Measurements from ENCODE around the gene AGTRAP.

The AGTRAP gene

GRCh38 chr1:11764519-11764918 lies 28.6 kb downstream of the AGTRAP start:
- no peak for DNase-seq

- no peak for DNase-seq
Measured at GRCh38 chr1:11765661-11766428, 29.9 kb downstream of the AGTRAP start.

- DNase-seq = no peak
Measured at GRCh38 chr1:11766429-11766776, 30.5 kb downstream of the AGTRAP start.

GRCh38 chr1:11767922-11768704 lies 32.2 kb downstream of the AGTRAP start:
- no peak for DNase-seq

- no peak for DNase-seq
Measured at GRCh38 chr1:11768821-11769220, 32.9 kb downstream of the AGTRAP start.

GRCh38 chr1:11769274-11769673 lies 33.3 kb downstream of the AGTRAP start:
- no peak for DNase-seq

- no peak for DNase-seq
Measured at GRCh38 chr1:11770011-11770410, 34.1 kb downstream of the AGTRAP start.

- no peak for DNase-seq
Measured at GRCh38 chr1:11771481-11772043, 35.6 kb downstream of the AGTRAP start.

- no peak for DNase-seq
Measured at GRCh38 chr1:11772458-11772857, 36.5 kb downstream of the AGTRAP start.

- DNase-seq = no peak
Measured at GRCh38 chr1:11774753-11775152, 38.8 kb downstream of the AGTRAP start.

GRCh38 chr1:11777658-11778322 lies 41.9 kb downstream of the AGTRAP start:
- no peak for DNase-seq

- no peak for DNase-seq
Measured at GRCh38 chr1:11778336-11778735, 42.4 kb downstream of the AGTRAP start.

- no peak for DNase-seq
Measured at GRCh38 chr1:11778844-11779623, 43.1 kb downstream of the AGTRAP start.

GRCh38 chr1:11779715-11780379 lies 43.9 kb downstream of the AGTRAP start:
- no peak for DNase-seq

GRCh38 chr1:11780380-11781147 lies 44.6 kb downstream of the AGTRAP start:
- no peak for DNase-seq

- no peak for DNase-seq
Measured at GRCh38 chr1:11781297-11781696, 45.4 kb downstream of the AGTRAP start.

- DNase-seq = no peak
Measured at GRCh38 chr1:11782127-11782708, 46.3 kb downstream of the AGTRAP start.

GRCh38 chr1:11783556-11783955 lies 47.6 kb downstream of the AGTRAP start:
- no peak for DNase-seq

GRCh38 chr1:11784256-11784992 lies 48.5 kb downstream of the AGTRAP start:
- DNase-seq = no peak

Data from activated CD8-positive, alpha-beta memory T cell treated with anti-CD3 and anti-CD28 coated beads, Interleukin-2, amount 50 U/mL, for 4 hours (primary cell).